HL-60 (cell line): ENCODE results near the gene POLN.

ENCODE experiments used
- DNase-seq, 2 experiments: peaks; one replicate each; pipeline ENCODE4 v3.0.0-alpha.2; 2010 to 2020; ENCODE audit warnings: low read depth in 1 of 2, low spot score in 1 of 2
- H3K27ac ChIP-seq: fragments of 250-450 bp; sonication (Bioruptor Pico); replicated peaks from 2 replicates; pipeline ENCODE4 v1.5.1; 2020; ENCODE audit warnings: mild to moderate bottlenecking, moderate library complexity
- H3K27me3 ChIP-seq: fragments of 250-450 bp; sonication (Bioruptor Pico); 2 replicates; pipeline ENCODE4 v1.5.1; 2021; ENCODE audit warnings: mild to moderate bottlenecking, moderate library complexity; ENCODE audit not compliant: insufficient read depth, poor library complexity, severe bottlenecking
- H3K4me3 ChIP-seq: replicated peaks from 2 replicates; pipeline ENCODE4 v1.5.1; 2011; ENCODE audit warnings: mild to moderate bottlenecking, control low read depth, low read length; ENCODE audit not compliant: insufficient read depth
- CTCF ChIP-seq: IDR thresholded peaks from one replicate; pipeline ENCODE4 v1.5.1; 2011; ENCODE audit warnings: low read length, control low read depth, inconsistent platforms; ENCODE audit not compliant: insufficient read depth
- GABPA ChIP-seq: IDR thresholded peaks from 2 replicates; pipeline ENCODE4 v1.6.1; 2012; ENCODE audit warnings: low read depth
- POLR2AphosphoS5 ChIP-seq: IDR thresholded peaks from 2 replicates; pipeline ENCODE4 v1.6.1; 2012; ENCODE audit warnings: low read depth
- REST ChIP-seq: IDR thresholded peaks from 2 replicates; pipeline ENCODE4 v1.6.1; 2012; ENCODE audit warnings: low read depth; ENCODE audit not compliant: insufficient replicate concordance
- SPI1 ChIP-seq: IDR thresholded peaks from 2 replicates; pipeline ENCODE4 v1.6.1; 2012; ENCODE audit warnings: low read depth, mild to moderate bottlenecking, borderline replicate concordance

Gene POLN

GRCh38 chr4:2127609-2128332 lies 114.2 kb downstream of the POLN start:
- no peak for DNase-seq
- H3K4me3 ChIP-seq = no peak overlapping the region
- TF ChIP-seq CTCF (no peak), GABPA (no peak), REST (no peak), POLR2AphosphoS5 (no peak), SPI1 (no peak)
- no peak overlapping the region for H3K27ac ChIP-seq
- no peaks in the 10 kb centered on the region for H3K27me3 ChIP-seq

- H3K27me3 ChIP-seq = no peaks in the 10 kb centered on the region
- no peak for TF ChIP-seq CTCF
- no peak for TF ChIP-seq GABPA
- H3K27ac ChIP-seq = no peak overlapping the region
- no peak overlapping the region for H3K4me3 ChIP-seq
- DNase-seq = no peak
Observed at GRCh38 chr4:2126309-2127043, 115.4 kb downstream of the POLN start.

GRCh38 chr4:2125831-2126230 lies 116.1 kb downstream of the POLN start:
- no peak overlapping the region for H3K4me3 ChIP-seq
- TF ChIP-seq SPI1 = no peak
- TF ChIP-seq REST = no peak
- TF ChIP-seq CTCF = no peak
- no peak for TF ChIP-seq POLR2AphosphoS5
- TF ChIP-seq GABPA = no peak
- no peak overlapping the region for H3K27ac ChIP-seq
- DNase-seq = no peak
- no peaks in the 10 kb centered on the region for H3K27me3 ChIP-seq
